ENCODE measurements around the gene SIAH1. TPM values are rescaled to one million over a fixed set of nuclear protein-coding genes. Genes with fewer than 3 reads are reported as not detected.
A peak's percentile ranks its signal among the peaks of the same experiment; 100 is the strongest.
"Not testable (repeated sequence)": the region's sequence is repeated elsewhere in the genome, so short reads cannot be mapped to it uniquely, and the experiment has no call there.

Gene SIAH1
- total and polyA plus RNA-seq, 2 experiments from 2014 or later, result 26.9 to 46.4 TPM

- Histone ChIP-seq H3K27ac (no peak overlapping the region), H3K4me3 (no peak overlapping the region), H3K27me3 (no peaks in the 10 kb centered on the region), H3K9me3 (ENCODE audit: low read depth) (no peaks in the 10 kb centered on the region), H3K36me3 (no peaks in the 10 kb centered on the region), H3K4me1 (ENCODE audit: low read depth) (no peaks in the 10 kb centered on the region)
- peak in 1 of 2 donors; percentile 62 for DNase-seq (ENCODE audit: low read depth in 1 of 2, low spot score in 1 of 2)
- no peak for TF ChIP-seq CTCF (IDR thresholded peaks at IDR 0.05; ENCODE audit: low read depth, low read length)
Observed at GRCh38 chr16:48318630-48319029, 66.6 kb downstream of the SIAH1 start.

- peak in 1 of 2 donors; percentile 72 for DNase-seq (ENCODE audit: low read depth in 1 of 2, low spot score in 1 of 2)
- Histone ChIP-seq H3K36me3 (no peaks in the 10 kb centered on the region), H3K9me3 (ENCODE audit: low read depth) (no peaks in the 10 kb centered on the region), H3K4me3 (no peak overlapping the region), H3K27ac (no peak overlapping the region), H3K4me1 (ENCODE audit: low read depth) (no peaks in the 10 kb centered on the region), H3K27me3 (no peaks in the 10 kb centered on the region)
- TF ChIP-seq CTCF (IDR thresholded peaks at IDR 0.05; ENCODE audit: low read depth, low read length), result no peak
Observed at GRCh38 chr16:48317614-48318315, 67.4 kb downstream of the SIAH1 start.

- Histone ChIP-seq H3K9me3 (ENCODE audit: low read depth) (no peaks in the 10 kb centered on the region), H3K4me3 (no peak overlapping the region), H3K27me3 (no peaks in the 10 kb centered on the region), H3K36me3 (no peaks in the 10 kb centered on the region), H3K4me1 (ENCODE audit: low read depth) (no peaks in the 10 kb centered on the region), H3K27ac (no peak overlapping the region)
- TF ChIP-seq CTCF (IDR thresholded peaks at IDR 0.05; ENCODE audit: low read depth, low read length), result no peak
- no peak for DNase-seq (ENCODE audit: low read depth in 1 of 2, low spot score in 1 of 2)
Observed at GRCh38 chr16:48317026-48317425, 68.2 kb downstream of the SIAH1 start.

- not testable (repeated sequence) for H3K36me3 ChIP-seq; H3K27me3 ChIP-seq; H3K9me3 ChIP-seq (ENCODE audit: low read depth); H3K27ac ChIP-seq; DNase-seq (ENCODE audit: low read depth in 1 of 2, low spot score in 1 of 2); H3K4me1 ChIP-seq (ENCODE audit: low read depth); H3K4me3 ChIP-seq
Observed at GRCh38 chr16:48313905-48314304, 71.3 kb downstream of the SIAH1 start.

- H3K27me3 ChIP-seq, result no peaks in the 10 kb centered on the region
- DNase-seq (ENCODE audit: low read depth in 1 of 2, low spot score in 1 of 2), result no peak
- no peaks in the 10 kb centered on the region for H3K4me1 ChIP-seq (ENCODE audit: low read depth)
- no peak overlapping the region for H3K4me3 ChIP-seq
- no peak for TF ChIP-seq CTCF (IDR thresholded peaks at IDR 0.05; ENCODE audit: low read depth, low read length)
- H3K9me3 ChIP-seq (ENCODE audit: low read depth), result no peaks in the 10 kb centered on the region
- H3K27ac ChIP-seq, result no peak overlapping the region
- peaks cover 12% of the 10 kb centered on the region for H3K36me3 ChIP-seq
Observed at GRCh38 chr16:48310908-48311641, 74.1 kb downstream of the SIAH1 start.

Other genes with a start within 250 kb of the SIAH1 start
- gene ABCC12, start 229.4 kb downstream of the SIAH1 start, total RNA-seq, result 0.07 TPM in 1 of 2 replicates, not detected in the other
- gene ABCC12, start 229.4 kb downstream of the SIAH1 start, polyA plus RNA-seq, result not detected in 2 replicates
- gene LONP2, start 141.1 kb downstream of the SIAH1 start, total RNA-seq, result 48.1 and 60.3 TPM in 2 replicates
- 42.5 and 51.8 TPM in 2 replicates for gene LONP2, start 141.1 kb downstream of the SIAH1 start, polyA plus RNA-seq
- gene ABCC11, start 137.9 kb downstream of the SIAH1 start, total RNA-seq, result 0.14 and 0.18 TPM in 2 replicates
- gene ABCC11, start 137.9 kb downstream of the SIAH1 start, polyA plus RNA-seq, result 0.05 and 1.3 TPM in 2 replicates
- 9.7 and 10.5 TPM in 2 replicates for gene N4BP1, start 224.8 kb upstream of the SIAH1 start, total RNA-seq
- 18.3 and 26.2 TPM in 2 replicates for gene N4BP1, start 224.8 kb upstream of the SIAH1 start, polyA plus RNA-seq

All from cardiac muscle cell (in vitro differentiated cells and primary cell).